Activated naive CD8-positive, alpha-beta T cell (primary cell): ENCODE data around the gene TNFSF12.

ENCODE experiments used
- H3K27ac Mint-ChIP-seq: one replicate; pipeline ENCODE4 v1.8.0; 2021; ENCODE audit warnings: mixed read lengths
- H3K27me3 Mint-ChIP-seq: one replicate; pipeline ENCODE4 v1.8.0; 2021; ENCODE audit warnings: mixed read lengths
- H3K36me3 Mint-ChIP-seq: one replicate; pipeline ENCODE4 v1.8.0; 2021; ENCODE audit warnings: mixed read lengths
- H3K4me1 Mint-ChIP-seq: one replicate; pipeline ENCODE4 v1.8.0; 2021; ENCODE audit warnings: low read depth, mixed read lengths
- H3K4me3 Mint-ChIP-seq: one replicate; pipeline ENCODE4 v1.8.0; 2021; ENCODE audit warnings: mild to moderate bottlenecking, mixed read lengths
- H3K9me3 Mint-ChIP-seq: one replicate; pipeline ENCODE4 v1.8.0; 2021; ENCODE audit warnings: low read depth, mixed read lengths

Gene TNFSF12

DNA sequence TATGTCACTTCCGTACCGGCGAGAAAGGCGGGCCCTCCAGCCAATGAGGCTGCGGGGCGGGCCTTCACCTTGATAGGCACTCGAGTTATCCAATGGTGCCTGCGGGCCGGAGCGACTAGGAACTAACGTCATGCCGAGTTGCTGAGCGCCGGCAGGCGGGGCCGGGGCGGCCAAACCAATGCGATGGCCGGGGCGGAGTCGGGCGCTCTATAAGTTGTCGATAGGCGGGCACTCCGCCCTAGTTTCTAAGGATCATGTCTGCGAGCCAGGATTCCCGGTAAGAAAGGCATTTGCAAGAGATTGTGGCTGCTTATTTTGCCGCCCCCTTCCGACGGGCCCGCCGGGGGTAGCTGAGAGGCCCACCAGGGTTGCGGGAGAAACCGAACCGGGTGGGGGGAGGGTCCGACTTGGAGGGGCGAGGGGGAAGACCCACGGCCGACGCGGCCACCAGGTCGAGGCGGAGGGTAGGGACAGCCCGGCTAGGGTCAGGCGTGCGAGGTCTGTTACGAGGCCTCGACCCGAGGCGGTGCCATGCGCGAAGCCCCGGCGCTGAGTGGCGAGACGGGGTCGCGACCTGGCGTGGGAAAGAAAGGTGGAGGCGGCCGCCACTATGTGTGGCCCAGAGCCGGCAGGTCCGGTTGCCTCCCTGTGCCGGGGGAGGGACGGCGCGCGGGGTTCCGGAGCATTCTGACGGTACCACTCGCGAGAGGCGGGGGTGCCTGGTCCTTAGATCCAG lies 23.9 kb downstream of the TNFSF12 start:
- peaks cover 27% of the 10 kb centered on the region for H3K36me3 Mint-ChIP-seq
- H3K9me3 Mint-ChIP-seq, result no peaks in the 10 kb centered on the region
- H3K27ac Mint-ChIP-seq, result peak overlapping the region; percentile 99
- peak overlapping the region; percentile 98 for H3K4me3 Mint-ChIP-seq
- H3K4me1 Mint-ChIP-seq, result peaks cover 46% of the 10 kb centered on the region
- H3K27me3 Mint-ChIP-seq, result no peaks in the 10 kb centered on the region

DNA sequence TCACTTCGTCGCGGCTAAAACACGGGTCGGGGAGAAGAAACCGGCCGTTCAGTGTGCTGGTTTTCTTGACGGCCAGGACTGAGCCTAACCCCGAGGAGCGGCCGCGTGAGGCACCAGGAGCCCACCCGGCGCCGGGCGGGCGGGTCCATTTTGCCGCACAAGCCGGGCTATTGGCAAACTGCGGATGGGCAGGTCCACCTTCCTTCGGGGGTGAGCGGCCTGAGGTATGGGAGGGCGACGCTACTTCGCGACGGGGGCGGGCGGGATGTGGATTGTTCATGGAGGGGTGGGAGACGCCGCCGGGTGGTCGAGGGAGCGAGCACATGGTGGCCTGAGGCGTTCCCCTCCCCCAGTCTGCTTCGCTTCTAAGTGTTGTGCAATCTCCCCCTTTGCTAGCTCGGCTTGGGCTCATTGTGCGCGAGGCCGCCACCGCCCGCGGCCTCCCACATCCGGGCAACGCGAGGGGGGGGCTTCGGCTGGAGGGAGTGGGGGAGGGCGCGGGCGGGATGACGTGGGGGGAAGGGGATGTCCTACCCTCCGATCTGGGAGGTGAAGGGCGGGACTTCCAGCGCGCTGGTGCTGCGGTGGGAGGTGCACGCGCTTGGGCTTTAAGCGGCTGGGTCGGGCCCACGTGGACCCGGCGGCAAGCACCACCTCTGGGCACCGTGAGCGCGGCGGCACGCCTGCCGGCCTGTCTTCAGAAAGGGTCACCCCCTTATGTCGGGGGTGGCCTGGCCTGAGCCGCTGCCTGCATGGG lies 24.6 kb downstream of the TNFSF12 start:
- H3K9me3 Mint-ChIP-seq, result no peaks in the 10 kb centered on the region
- peak overlapping the region; percentile 99 for H3K27ac Mint-ChIP-seq
- peaks cover 31% of the 10 kb centered on the region for H3K36me3 Mint-ChIP-seq
- peaks cover 53% of the 10 kb centered on the region for H3K4me1 Mint-ChIP-seq
- no peaks in the 10 kb centered on the region for H3K27me3 Mint-ChIP-seq
- H3K4me3 Mint-ChIP-seq, result peak overlapping the region; percentile 98

DNA sequence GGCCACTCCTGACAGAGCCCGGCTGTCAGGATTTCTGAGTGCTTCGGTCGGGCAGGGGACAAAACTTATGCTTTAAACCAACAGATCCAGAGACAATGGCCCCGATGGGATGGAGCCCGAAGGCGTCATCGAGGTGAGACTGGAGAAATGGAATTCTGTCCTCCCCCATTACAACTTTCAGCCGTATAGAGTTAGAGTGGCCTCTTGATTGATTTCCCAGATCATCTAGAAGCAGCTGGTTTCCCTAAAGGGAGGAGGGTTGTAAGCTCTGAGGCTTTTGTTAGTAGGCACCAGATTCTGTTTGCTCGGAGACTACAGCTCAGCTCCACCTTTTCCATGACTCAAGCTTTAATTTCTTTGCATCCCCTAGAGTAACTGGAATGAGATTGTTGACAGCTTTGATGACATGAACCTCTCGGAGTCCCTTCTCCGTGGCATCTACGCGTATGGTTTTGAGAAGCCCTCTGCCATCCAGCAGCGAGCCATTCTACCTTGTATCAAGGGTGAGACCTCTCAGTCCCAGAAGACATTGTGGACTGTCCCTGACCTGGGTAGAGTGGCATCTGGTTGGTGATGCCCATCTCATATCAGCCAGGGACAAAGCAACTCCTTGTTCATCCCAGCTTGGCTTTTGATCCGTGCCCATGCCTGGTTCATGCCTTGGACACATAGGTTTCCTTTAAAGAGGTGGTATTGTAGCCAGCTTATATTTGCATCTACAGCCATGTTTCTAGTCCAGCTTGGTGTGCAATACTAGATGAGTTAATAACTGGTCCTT lies 25.5 kb downstream of the TNFSF12 start:
- Mint-ChIP-seq H3K4me1 (peaks cover 61% of the 10 kb centered on the region), H3K27me3 (no peaks in the 10 kb centered on the region), H3K27ac (peak overlapping the region; percentile 99), H3K9me3 (no peaks in the 10 kb centered on the region), H3K36me3 (peaks cover 32% of the 10 kb centered on the region), H3K4me3 (peak overlapping the region; percentile 98)

DNA sequence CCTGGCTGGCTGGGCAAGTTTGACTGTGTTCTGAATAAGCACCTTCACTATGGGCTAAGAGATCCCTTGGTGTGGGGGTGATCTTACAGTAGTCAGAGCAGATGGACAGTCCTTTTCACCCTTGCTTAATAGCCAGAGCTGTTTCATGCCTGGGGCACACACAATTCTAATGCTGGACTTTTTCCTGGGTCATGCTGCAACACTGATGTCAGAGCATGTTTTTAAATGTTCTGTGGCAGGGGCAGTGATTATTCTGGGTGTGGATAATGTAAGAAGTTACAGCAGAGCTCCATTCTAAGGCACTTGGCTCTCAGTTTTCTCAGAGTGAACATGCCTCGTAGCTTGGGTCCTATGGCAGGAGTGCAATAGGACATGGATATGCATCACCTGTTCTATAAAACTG lies 26.6 kb downstream of the TNFSF12 start:
- Mint-ChIP-seq H3K4me1 (peaks cover 71% of the 10 kb centered on the region), H3K27me3 (no peaks in the 10 kb centered on the region), H3K27ac (peak overlapping the region; percentile 99), H3K4me3 (peak overlapping the region; percentile 98), H3K9me3 (no peaks in the 10 kb centered on the region), H3K36me3 (peaks cover 35% of the 10 kb centered on the region)

DNA sequence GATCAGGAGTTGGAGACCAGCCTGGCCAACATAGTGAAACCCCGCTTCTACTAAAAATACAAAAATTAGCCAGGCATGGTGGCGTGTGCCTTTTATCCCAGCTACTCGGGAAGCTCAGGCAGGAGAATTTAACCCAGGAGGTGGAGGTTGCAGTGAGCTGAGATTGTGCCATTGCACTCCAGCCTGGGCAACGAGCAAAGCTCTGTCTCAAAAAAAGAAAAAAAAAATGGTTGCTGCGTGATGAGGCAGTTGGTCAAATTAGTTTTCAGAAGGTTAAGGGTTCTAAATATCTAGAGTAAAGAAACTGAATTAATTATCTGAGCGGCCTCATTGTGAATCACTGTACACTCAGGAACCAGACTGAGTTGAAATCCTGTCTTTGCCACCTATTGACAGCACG lies 27.1 kb downstream of the TNFSF12 start:
- Mint-ChIP-seq H3K4me1 (peaks cover 76% of the 10 kb centered on the region), H3K27ac (peak overlapping the region; percentile 99), H3K36me3 (peaks cover 35% of the 10 kb centered on the region), H3K4me3 (peak overlapping the region; percentile 98), H3K27me3 (no peaks in the 10 kb centered on the region), H3K9me3 (no peaks in the 10 kb centered on the region)

DNA sequence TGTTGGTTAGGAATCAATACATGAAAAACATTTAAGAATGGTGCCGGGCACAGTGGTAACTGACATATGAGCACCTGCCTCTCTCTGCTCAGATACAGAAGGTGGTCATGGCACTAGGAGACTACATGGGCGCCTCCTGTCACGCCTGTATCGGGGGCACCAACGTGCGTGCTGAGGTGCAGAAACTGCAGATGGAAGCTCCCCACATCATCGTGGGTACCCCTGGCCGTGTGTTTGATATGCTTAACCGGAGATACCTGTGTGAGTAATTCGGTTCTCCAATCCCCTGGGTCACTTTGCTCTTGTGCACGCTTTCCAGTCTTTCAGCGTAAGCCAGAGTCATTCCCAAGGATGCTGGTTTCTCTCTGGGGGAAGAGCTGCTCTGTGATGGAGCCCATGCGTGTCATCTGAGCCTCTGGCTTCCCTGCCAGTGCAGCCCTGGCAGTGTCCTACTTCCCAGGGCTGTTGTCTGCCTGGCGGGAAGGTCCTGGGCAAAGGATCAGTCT lies 27.6 kb downstream of the TNFSF12 start:
- Mint-ChIP-seq H3K4me3 (peak overlapping the region; percentile 98), H3K27ac (peak overlapping the region; percentile 99), H3K27me3 (no peaks in the 10 kb centered on the region), H3K9me3 (no peaks in the 10 kb centered on the region), H3K36me3 (peaks cover 35% of the 10 kb centered on the region), H3K4me1 (peaks cover 77% of the 10 kb centered on the region)

DNA sequence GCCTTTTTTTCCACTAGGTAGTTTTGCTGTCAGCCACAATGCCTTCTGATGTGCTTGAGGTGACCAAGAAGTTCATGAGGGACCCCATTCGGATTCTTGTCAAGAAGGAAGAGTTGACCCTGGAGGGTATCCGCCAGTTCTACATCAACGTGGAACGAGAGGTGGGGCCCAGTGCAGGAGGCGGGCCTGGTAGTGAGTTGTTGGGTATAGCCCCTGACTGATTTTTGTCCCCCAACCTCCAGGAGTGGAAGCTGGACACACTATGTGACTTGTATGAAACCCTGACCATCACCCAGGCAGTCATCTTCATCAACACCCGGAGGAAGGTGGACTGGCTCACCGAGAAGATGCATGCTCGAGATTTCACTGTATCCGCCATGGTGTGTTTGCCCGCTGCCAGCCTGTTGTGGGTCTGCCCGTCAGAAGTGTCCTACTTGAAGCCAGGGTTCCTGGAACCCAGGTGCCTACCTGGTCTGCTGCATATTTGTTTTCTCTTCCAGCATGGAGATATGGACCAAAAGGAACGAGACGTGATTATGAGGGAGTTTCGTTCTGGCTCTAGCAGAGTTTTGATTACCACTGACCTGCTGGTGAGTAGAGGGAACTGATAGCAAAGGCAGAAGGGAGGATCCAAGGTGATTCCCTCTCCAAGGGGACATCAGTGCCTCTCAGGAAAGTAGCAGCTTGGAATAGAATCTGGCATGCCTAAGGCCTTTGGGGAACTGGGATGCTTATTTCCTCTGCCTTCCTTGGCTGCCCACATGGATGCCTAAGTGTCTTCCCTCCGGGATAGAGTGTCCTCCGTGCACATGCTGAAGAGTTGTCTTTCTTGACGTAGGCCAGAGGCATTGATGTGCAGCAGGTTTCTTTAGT lies 28.7 kb downstream of the TNFSF12 start:
- Mint-ChIP-seq H3K27me3 (no peaks in the 10 kb centered on the region), H3K4me1 (peaks cover 76% of the 10 kb centered on the region), H3K36me3 (peaks cover 33% of the 10 kb centered on the region), H3K4me3 (peak overlapping the region; percentile 98), H3K27ac (peak overlapping the region; percentile 99), H3K9me3 (no peaks in the 10 kb centered on the region)

DNA sequence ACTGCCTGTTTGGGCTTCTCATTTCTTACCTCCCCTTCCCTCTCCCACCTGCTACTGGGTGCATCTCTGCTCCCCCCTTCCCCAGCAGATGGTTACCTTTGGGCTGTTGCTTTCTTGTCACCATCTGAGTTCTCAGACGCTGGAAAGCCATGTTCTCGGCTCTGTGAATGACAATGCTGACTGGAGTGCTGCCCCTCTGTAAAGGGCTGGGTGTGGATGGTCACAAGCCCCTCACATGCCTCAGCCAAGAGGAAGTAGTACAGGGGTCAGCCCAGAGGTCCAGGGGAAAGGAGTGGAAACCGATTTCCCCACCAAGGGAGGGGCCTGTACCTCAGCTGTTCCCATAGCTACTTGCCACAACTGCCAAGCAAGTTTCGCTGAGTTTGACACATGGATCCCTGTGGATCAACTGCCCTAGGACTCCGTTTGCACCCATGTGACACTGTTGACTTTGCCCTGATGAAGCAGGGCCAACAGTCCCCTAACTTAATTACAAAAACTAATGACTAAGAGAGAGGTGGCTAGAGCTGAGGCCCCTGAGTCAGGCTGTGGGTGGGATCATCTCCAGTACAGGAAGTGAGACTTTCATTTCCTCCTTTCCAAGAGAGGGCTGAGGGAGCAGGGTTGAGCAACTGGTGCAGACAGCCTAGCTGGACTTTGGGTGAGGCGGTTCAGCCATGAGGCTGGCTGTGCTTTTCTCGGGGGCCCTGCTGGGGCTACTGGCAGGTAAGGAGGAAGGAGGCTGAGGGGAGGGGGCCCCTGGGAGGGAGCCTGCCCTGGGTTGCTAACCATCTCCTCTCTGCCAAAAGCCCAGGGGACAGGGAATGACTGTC lies 30.4 kb downstream of the TNFSF12 start, which contains the start of gene CD68:
TSS of gene CD68 (plus strand) at position 638 of the 833 bp plus-strand sequence. CDS start at position 678, 40 bp downstream.
- Mint-ChIP-seq H3K27me3 (no peaks in the 10 kb centered on the region), H3K4me3 (peak within 1 kb of the TSS; percentile 77), H3K4me1 (peaks cover 83% of the 10 kb centered on the region), H3K9me3 (no peaks in the 10 kb centered on the region), H3K27ac (peak within 1 kb of the TSS; percentile 93), H3K36me3 (peaks cover 27% of the 10 kb centered on the region)

DNA sequence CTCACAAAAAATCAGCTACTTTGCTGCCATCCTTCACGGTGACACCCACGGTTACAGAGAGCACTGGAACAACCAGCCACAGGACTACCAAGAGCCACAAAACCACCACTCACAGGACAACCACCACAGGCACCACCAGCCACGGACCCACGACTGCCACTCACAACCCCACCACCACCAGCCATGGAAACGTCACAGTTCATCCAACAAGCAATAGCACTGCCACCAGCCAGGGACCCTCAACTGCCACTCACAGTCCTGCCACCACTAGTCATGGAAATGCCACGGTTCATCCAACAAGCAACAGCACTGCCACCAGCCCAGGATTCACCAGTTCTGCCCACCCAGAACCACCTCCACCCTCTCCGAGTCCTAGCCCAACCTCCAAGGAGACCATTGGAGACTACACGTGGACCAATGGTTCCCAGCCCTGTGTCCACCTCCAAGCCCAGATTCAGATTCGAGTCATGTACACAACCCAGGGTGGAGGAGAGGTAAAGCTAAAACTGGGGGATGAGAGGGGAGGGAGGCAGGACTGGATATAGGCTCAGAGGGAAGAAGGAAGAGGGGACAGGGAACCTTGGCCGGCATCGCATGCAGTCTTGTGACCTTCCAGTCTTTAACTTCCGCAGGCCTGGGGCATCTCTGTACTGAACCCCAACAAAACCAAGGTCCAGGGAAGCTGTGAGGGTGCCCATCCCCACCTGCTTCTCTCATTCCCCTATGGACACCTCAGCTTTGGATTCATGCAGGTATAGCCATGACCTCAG lies 31.2 kb downstream of the TNFSF12 start:
- peaks cover 21% of the 10 kb centered on the region for H3K36me3 Mint-ChIP-seq
- H3K4me1 Mint-ChIP-seq, result peaks cover 83% of the 10 kb centered on the region
- H3K9me3 Mint-ChIP-seq, result no peaks in the 10 kb centered on the region
- no peaks in the 10 kb centered on the region for H3K27me3 Mint-ChIP-seq
- peak overlapping the region; percentile 93 for H3K27ac Mint-ChIP-seq
- peak overlapping the region; percentile 77 for H3K4me3 Mint-ChIP-seq

DNA sequence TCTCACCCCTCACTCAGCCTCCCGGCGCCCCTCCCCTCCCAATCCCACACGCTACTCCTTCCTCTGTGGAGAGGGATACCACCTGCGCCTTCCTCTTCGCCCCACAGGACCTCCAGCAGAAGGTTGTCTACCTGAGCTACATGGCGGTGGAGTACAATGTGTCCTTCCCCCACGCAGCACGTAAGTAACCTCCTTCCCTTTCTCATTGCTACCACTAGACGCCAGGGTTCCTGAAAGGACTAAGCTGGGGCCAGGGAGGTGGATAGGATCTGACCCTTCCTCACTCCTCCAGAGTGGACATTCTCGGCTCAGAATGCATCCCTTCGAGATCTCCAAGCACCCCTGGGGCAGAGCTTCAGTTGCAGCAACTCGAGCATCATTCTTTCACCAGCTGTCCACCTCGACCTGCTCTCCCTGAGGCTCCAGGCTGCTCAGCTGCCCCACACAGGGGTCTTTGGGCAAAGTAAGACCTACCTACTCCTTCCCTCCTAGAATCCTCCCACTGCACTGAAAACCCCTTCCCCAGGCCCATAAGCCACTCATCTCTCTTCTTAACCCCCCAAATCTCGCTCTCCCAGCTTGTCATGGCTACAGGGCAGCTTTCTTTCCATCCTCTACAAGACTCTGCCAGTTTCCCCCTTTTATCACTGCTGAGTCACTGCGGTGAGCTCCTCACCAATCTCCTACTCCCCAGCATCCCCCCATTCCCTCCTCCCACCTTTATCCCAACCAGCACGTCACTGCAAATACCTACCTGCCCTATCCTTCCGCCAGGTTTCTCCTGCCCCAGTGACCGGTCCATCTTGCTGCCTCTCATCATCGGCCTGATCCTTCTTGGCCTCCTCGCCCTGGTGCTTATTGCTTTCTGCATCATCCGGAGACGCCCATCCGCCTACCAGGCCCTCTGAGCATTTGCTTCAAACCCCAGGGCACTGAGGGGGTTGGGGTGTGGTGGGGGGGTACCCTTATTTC lies 32.0 kb downstream of the TNFSF12 start:
- peak overlapping the region; percentile 58 for H3K4me3 Mint-ChIP-seq
- H3K36me3 Mint-ChIP-seq, result peaks cover 20% of the 10 kb centered on the region
- H3K4me1 Mint-ChIP-seq, result peaks cover 78% of the 10 kb centered on the region
- H3K9me3 Mint-ChIP-seq, result no peaks in the 10 kb centered on the region
- no peaks in the 10 kb centered on the region for H3K27me3 Mint-ChIP-seq
- H3K27ac Mint-ChIP-seq, result peak overlapping the region; percentile 76

DNA sequence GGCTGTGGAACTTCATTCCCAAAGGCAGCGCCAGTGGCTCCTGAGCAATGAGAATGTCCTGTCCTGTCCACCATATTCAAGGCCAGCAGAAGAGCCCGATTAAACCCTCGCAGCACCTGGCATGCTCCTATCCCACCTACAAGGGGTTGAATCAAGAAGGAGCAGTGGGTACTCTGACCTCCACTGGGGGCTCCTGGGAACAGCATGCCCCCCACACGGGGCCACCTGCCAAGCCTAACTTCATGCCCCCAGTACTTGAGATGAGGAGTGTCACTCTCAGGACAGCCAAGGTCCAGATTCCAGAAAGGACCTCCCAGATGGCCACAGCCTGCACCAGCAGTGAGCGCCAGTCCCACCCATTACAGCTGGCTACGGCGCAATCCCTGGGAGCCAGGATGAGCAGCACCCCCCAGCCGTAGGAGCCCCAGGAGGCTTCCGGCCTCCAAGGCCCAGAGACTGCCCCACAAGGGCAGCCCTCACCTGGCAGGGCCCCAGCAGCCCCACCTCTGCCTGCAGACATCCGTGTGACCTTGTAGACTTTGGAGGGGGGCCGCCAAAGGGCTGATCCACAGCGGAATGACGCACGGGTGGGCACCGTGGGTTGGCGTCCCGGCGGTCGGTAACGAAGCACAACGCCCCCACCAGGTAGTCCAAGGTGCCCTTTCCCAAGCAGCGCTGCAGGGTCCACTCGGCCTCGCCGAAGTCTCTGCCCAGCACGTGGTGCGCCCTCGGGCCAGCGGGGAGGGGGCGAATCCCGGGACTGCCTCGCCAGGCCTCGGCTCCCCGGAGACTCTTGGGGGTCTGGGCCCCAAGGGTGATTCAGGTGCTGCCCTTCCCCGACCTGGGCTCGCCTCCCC lies 33.8 kb downstream of the TNFSF12 start:
- Mint-ChIP-seq H3K36me3 (peaks cover 10% of the 10 kb centered on the region), H3K9me3 (no peaks in the 10 kb centered on the region), H3K4me1 (peaks cover 63% of the 10 kb centered on the region), H3K27me3 (no peaks in the 10 kb centered on the region), H3K4me3 (peak overlapping the region; percentile 70), H3K27ac (peak overlapping the region; percentile 100)
